Activated T-cell treated with anti-CD3 and anti-CD28 coated beads, Interleukin-2, amount 50 U/mL, for 48 hours (primary cell): Measurements from ENCODE around the gene DGCR2.

Experiments
- DNase-seq, 2 experiments: peaks; one replicate each; pipeline ENCODE4 v3.0.0-alpha.2; 2020

DGCR2 gene

GRCh38 chr22:19126309-19127273, 4.4 kb upstream of the DGCR2 start:
- DNase-seq: no peak

GRCh38 chr22:19125474-19126308, 3.5 kb upstream of the DGCR2 start:
- no peak for DNase-seq

GRCh38 chr22:19125011-19125410, 2.8 kb upstream of the DGCR2 start:
- no peak for DNase-seq

- no peak for DNase-seq
These were observed 2.2 kb upstream of the DGCR2 start for GRCh38 chr22:19124377-19124776.

DNA sequence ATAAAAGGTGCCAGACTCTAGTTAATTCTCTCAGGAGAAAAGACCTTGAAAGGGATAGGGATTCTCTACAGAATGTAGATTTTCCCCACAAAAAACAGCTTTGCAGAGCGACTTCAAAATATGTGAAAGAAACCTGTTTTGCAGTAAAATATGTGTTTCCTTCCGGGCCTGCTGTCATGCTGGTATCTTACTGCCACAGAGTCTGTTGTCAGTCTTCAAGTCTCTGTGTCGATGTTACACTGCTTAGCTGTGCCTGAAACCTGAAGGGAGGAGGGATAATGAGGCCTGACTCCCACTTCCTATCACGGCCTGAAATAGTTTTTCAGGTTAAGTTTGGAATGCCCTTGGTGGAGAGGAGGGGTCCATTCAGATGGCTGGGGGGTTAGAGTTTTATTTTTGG, 1.7 kb upstream of the DGCR2 start:
- no peak for DNase-seq

DNA sequence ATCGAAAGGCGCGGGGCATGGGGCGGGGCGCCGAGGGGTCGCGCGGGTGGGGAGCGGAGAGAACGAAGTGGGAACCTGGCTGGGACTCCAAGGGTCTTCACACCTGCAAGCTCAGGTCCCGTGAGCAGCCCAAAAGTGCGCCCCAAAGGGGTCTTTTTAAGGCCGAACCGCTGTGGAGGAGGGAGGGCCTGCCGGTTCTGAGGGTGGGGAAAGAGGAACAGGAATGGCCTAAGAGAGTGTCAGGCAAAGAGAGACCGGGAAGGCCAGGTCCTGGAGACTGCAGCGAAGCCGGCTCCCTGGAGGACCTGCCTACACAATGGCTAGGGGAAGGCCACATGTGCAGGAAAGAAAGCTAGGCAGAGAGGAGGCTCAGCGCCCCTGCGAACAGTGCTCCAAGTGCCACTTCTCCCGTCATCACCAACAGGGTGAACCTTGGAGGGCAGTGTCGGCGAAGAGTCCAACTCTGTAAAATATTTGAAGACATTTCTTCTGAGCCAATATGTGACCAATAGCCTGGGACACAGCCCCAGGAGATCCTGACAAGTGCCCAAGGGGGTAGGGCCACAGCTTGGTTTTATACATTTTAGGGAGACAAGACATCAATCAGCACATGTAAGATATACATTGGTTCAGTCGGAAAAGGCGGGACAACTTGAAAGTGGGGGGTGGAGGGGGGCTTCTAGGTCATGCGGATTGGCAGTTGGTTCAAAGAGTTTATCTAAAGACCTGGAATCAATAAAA, 710 bp upstream of the DGCR2 start:
- no peak for DNase-seq

DNA sequence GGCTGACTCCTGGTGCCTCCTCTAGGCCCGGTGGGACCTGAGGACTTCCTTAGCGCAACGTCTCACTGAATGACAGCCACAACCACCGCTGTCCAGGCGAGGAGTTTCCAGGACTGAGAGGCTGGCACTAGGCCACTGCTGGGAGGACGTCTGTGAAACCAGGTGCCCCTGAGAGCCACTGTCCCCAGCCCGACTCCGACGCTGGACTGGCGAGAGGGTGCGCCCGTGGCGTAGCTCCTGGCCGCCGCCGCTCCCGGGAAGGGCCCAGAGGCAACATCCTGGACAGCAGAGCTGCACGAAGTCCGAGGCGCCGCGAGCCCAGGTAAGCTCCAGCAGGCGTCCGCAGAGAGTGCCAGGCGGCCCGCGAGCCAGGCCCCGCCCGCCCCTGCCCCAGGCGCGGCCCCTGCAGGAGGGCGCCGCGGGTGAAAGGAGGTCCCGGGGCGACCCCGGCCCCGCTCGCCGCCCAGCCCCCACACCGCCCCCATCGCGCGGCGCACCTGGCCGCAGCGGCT, 525 bp downstream of the DGCR2 start:
- DNase-seq: peak; percentile 62 to 63

GRCh38 chr22:19120829-19121630, 1.2 kb downstream of the DGCR2 start:
- DNase-seq: no peak

- DNase-seq: no peak
These were observed 2.3 kb downstream of the DGCR2 start for GRCh38 chr22:19119949-19120348.

GRCh38 chr22:19118329-19118880, 3.8 kb downstream of the DGCR2 start:
- peak; percentile 27 to 37 for DNase-seq

GRCh38 chr22:19117111-19117512, 5.1 kb downstream of the DGCR2 start:
- no peak for DNase-seq

GRCh38 chr22:19115628-19116027, 6.6 kb downstream of the DGCR2 start:
- DNase-seq: no peak

- no peak for DNase-seq
These were observed 7.1 kb downstream of the DGCR2 start for GRCh38 chr22:19114984-19115552.

- no peak for DNase-seq
These were observed 8.8 kb downstream of the DGCR2 start for GRCh38 chr22:19113429-19113828.

GRCh38 chr22:19111584-19111983, 10.6 kb downstream of the DGCR2 start:
- no peak for DNase-seq

DNA sequence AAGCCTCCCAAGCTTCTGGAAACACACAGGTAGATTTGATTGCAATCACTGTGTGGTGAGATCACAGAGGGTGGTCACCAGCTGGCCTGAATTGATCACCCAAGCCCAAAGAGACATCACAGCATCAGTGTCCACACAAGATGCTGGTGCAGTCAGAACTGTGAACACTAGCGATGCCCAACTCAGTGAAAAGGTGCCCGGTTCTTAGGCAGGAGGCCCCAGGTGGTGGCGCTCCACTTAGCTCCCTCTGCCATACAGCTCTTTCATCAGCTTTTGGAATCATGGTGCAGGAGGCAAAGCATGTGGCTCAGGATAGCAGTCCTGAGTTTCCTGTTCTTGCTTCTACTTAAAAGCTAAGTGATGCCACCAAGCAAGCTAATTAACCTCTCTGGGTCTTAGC, 11.1 kb downstream of the DGCR2 start:
- DNase-seq: no peak

DNA sequence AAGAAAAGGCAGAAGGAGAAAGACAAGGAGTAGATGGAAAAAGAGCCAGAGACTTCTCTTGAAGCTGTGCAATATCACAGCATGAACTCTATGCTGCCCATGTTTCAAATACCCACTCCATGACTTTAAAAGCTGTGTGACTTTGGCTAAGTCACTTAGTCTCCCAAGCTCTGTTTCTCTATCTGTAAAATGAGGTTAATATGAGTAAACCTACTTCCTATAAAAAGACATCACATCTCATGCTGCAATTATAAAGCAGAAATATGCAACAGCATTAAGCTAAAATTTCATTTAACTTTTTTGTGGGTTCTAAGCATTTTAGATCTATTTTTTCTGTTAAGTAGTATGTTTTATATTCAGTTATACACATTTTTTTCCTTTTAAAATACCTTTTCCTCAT, 11.6 kb downstream of the DGCR2 start:
- DNase-seq: no peak

DNA sequence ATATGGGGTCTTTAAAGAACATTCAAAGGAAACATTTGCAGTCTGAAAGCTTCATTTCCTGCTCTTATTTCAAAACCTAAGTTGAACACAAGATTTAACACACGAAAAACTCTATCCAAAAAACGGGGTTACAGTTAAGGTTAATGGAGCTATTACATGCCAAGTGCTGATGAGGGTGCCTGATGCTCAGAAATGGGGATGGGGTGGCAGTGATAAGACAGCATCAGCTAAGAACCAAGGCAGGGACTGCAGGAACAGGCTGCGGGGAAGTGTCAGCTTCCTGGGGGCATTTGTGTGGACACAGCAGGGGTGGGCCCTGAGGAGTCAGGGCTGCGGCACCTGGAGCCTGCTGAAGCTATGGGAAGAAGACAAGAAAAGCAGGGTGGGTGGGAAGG, 12.2 kb downstream of the DGCR2 start:
- no peak for DNase-seq

GRCh38 chr22:19109198-19110063, 12.8 kb downstream of the DGCR2 start:
- DNase-seq: peak; percentile 36 to 39

- no peak for DNase-seq
These were observed 13.4 kb downstream of the DGCR2 start for GRCh38 chr22:19108807-19109197.
